ENCODE results near the gene NRXN3.

Gene NRXN3

GRCh38 chr14:78188882-78189281 lies 18.7 kb downstream of the NRXN3 start:
- CTCF ChIA-PET = no interaction called here
- POLR2A ChIA-PET = no interaction called here
- H3K4me3 ChIP-seq (ENCODE audit: low read depth, low read length) = no peak overlapping the region
- no peak overlapping the region for H3K27ac ChIP-seq (ENCODE audit: extremely low read depth, low read depth, low read length)
- no peaks in the 10 kb centered on the region for H3K9me3 ChIP-seq (ENCODE audit: control insufficient read depth, insufficient read depth, low read depth, low read length)
- H3K4me1 ChIP-seq (ENCODE audit: control insufficient read depth, insufficient read depth, low read length) = no peaks in the 10 kb centered on the region
- TF ChIP-seq ZNF777 (tag by site-specific recombination; IDR thresholded peaks at IDR 0.05; ENCODE audit: borderline replicate concordance) (no peak), ZNF549 (tag by site-specific recombination; IDR thresholded peaks at IDR 0.05) (no peak), ZNF692 (tag by site-specific recombination; IDR thresholded peaks at IDR 0.05) (no peak), YY1 (tag by site-specific recombination; IDR thresholded peaks at IDR 0.05) (no peak), ZNF626 (tag by site-specific recombination; IDR thresholded peaks at IDR 0.05) (no peak), ZNF571 (tag by site-specific recombination; IDR thresholded peaks at IDR 0.05) (no peak), ZNF473 (tag by site-specific recombination; IDR thresholded peaks at IDR 0.05) (no peak), REPIN1 (tag by site-specific recombination; IDR thresholded peaks at IDR 0.05; ENCODE audit: low read depth) (no peak), ZNF521 (tag by site-specific recombination; IDR thresholded peaks at IDR 0.05) (no peak), ZNF654 (tag by site-specific recombination; IDR thresholded peaks at IDR 0.05; ENCODE audit: low read depth) (no peak), ZNF426 (tag by site-specific recombination; IDR thresholded peaks at IDR 0.05) (no peak), ZNF26 (tag by site-specific recombination; IDR thresholded peaks at IDR 0.05) (no peak), PRDM1 (tag by site-specific recombination; IDR thresholded peaks at IDR 0.05) (no peak), ZNF184 (tag by site-specific recombination; IDR thresholded peaks at IDR 0.05) (no peak), ZNF341 (tag by site-specific recombination; IDR thresholded peaks at IDR 0.05; ENCODE audit: low read depth) (no peak), ZNF223 (tag by site-specific recombination; IDR thresholded peaks at IDR 0.05) (no peak), ZNF37A (tag by site-specific recombination; IDR thresholded peaks at IDR 0.05) (no peak)
- TF ChIP-seq, protein P1, sequence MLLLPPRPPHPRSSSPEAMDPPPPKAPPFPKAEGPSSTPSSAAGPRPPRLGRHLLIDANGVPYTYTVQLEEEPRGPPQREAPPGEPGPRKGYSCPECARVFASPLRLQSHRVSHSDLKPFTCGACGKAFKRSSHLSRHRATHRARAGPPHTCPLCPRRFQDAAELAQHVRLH (tag by site-specific recombination; IDR thresholded peaks at IDR 0.05) = no peak
- TF ChIP-seq, protein P2, sequence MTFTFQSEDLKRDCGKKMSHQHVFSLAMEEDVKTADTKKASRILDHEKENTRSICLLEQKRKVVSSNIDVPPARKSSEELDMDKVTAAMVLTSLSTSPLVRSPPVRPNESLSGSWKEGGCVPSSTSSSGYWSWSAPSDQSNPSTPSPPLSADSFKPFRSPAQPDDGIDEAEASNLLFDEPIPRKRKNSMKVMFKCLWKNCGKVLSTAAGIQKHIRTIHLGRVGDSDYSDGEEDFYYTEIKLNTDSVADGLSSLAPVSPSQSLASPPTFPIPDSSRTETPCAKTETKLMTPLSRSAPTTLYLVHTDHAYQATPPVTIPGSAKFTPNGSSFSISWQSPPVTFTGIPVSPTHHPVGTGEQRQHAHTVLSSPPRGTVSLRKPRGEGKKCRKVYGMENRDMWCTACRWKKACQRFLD (tag by site-specific recombination; IDR thresholded peaks at IDR 0.05) = no peak
- H3K36me3 ChIP-seq (ENCODE audit: control insufficient read depth in 2 of 2, insufficient read depth in 1 of 2, low read length in 2 of 2) = no peaks in the 10 kb centered on the region

DNA sequence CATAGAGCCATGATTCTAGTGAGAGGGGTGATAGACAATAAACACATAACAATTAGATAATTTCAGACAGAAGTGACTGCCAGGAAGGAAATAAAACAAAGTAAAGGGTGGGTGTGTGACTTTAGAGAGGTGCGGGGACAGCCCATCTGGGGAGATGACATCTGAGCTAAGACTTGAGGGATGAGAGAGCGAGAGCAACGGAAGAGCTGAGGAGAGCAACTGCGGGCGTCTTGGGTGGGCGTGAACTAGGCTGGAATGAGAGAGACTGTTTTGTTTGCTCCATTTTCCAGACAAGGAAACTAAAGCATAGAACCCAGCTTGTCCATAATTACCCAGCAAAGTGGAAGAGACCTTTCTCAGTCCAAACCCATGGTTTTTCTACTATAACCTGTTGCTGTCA lies 25.3 kb downstream of the NRXN3 start:
- no peaks in the 10 kb centered on the region for H3K9me3 ChIP-seq (ENCODE audit: control insufficient read depth, insufficient read depth, low read depth, low read length)
- TF ChIP-seq PRDM2 (tag by site-specific recombination; IDR thresholded peaks at IDR 0.05; ENCODE audit: borderline replicate concordance) = no peak
- TF ChIP-seq ZFHX2 (tag by site-specific recombination; conservative IDR thresholded peaks at IDR 0.05) = no peak
- TF ChIP-seq ZNF623 (tag by site-specific recombination; IDR thresholded peaks at IDR 0.05) = no peak
- no peak for TF ChIP-seq ZNF843 (tag by site-specific recombination; IDR thresholded peaks at IDR 0.05)
- no peak for TF ChIP-seq ZNF549 (tag by site-specific recombination; IDR thresholded peaks at IDR 0.05)
- no peak for TF ChIP-seq KLF1 (tag by site-specific recombination; IDR thresholded peaks at IDR 0.05)

More for the DNA sequence above, 25.3 kb downstream of the NRXN3 start:
- Histone ChIP-seq H3K4me1 (ENCODE audit: control insufficient read depth, insufficient read depth, low read length) (no peaks in the 10 kb centered on the region), H3K27ac (ENCODE audit: extremely low read depth, low read depth, low read length) (no peak overlapping the region), H3K4me3 (ENCODE audit: low read depth, low read length) (no peak overlapping the region), H3K36me3 (ENCODE audit: control insufficient read depth in 2 of 2, insufficient read depth in 1 of 2, low read length in 2 of 2) (no peaks in the 10 kb centered on the region)
- ChIA-PET CTCF (interaction anchor here (0.6 to 1.1 kb wide), 2 partner anchors 373 to 964 kb away, joined by 3 read pairs; no protein-coding TSS in a partner anchor), POLR2A (no interaction called here)
